Brain microvascular endothelial cell (primary cell): ENCODE results near the gene IL24.
"Not testable (repeated sequence)": the region's sequence is repeated elsewhere in the genome, so short reads cannot be mapped to it uniquely, and the experiment has no call there.

Experiments used
- DNase-seq: peaks from one replicate; pipeline ENCODE4 v3.0.0-alpha.2; 2020
- H3K27ac ChIP-seq: fragments of 250-450 bp; sonication (Bioruptor Pico); 2 replicates; pipeline ENCODE4 v1.5.1; 2020; ENCODE audit warnings: mild to moderate bottlenecking, moderate library complexity
- H3K27me3 ChIP-seq: fragments of 250-450 bp; sonication (Bioruptor Pico); replicated peaks from 2 replicates; pipeline ENCODE4 v1.5.1; 2020; ENCODE audit warnings: mild to moderate bottlenecking
- H3K36me3 ChIP-seq: fragments of 250-450 bp; sonication (Bioruptor Pico); replicated peaks from 2 replicates; pipeline ENCODE4 v1.5.1; 2020; ENCODE audit warnings: mild to moderate bottlenecking
- H3K4me3 ChIP-seq: 2 replicates; pipeline ENCODE4 v1.5.1; 2011; ENCODE audit warnings: low read depth, mild to moderate bottlenecking, control low read depth, low read length, moderate library complexity
- in situ Hi-C: cut with HindIII; loops from 2 replicates; pipeline ENCODE4 v1.10.0; 2017; ENCODE audit warnings: low sequenced_read_pairs, low pct_ligation_motif_present
- TF ChIP-seq, protein P1 (sequence below): IDR thresholded peaks from 2 replicates; pipeline ENCODE4 v1.5.1; 2011; ENCODE audit warnings: low read depth, mild to moderate bottlenecking, moderate library complexity, low read length, control low read depth, inconsistent platforms; ENCODE audit errors: missing control alignments

IL24 gene

DNA sequence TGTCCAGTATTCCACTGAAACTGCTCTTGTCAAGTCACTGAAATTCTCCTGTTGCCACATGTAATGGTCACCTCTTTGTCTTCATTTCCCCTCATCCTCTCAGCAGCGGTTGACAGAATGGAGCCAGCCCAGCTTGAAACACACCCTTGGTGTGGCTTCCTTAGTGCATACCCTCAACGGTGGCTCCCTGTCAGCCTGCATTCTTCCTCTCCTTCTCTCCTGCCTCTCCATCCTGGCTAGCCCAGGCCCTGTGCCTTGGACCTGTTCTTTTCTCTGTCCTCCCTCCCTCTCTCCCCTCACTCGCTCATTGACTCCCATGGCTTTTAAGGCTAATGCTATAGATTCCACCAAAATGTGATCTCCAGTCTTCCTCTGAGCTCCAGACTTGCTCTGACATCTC is 20.8 kb downstream of the IL24 start:
- Histone ChIP-seq H3K36me3 (no peaks in the 10 kb centered on the region), H3K4me3 (no peak overlapping the region), H3K27me3 (peaks cover 7% of the 10 kb centered on the region), H3K27ac (no peak overlapping the region)
- TF ChIP-seq, protein P1, sequence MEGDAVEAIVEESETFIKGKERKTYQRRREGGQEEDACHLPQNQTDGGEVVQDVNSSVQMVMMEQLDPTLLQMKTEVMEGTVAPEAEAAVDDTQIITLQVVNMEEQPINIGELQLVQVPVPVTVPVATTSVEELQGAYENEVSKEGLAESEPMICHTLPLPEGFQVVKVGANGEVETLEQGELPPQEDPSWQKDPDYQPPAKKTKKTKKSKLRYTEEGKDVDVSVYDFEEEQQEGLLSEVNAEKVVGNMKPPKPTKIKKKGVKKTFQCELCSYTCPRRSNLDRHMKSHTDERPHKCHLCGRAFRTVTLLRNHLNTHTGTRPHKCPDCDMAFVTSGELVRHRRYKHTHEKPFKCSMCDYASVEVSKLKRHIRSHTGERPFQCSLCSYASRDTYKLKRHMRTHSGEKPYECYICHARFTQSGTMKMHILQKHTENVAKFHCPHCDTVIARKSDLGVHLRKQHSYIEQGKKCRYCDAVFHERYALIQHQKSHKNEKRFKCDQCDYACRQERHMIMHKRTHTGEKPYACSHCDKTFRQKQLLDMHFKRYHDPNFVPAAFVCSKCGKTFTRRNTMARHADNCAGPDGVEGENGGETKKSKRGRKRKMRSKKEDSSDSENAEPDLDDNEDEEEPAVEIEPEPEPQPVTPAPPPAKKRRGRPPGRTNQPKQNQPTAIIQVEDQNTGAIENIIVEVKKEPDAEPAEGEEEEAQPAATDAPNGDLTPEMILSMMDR, result no peak
- in situ Hi-C loops, result no loop called here
- no peak for DNase-seq

- DNase-seq, result no peak
- Histone ChIP-seq H3K4me3 (no peak within 1 kb of the TSS), H3K27ac (no peak within 1 kb of the TSS)
Measured at GRCh38 chr1:206921772-206922265, 24.6 kb downstream of the IL24 start, which contains the start of gene FCMR. Gene FCMR (minus strand): TSS chr1:206921941. CDS start chr1:206921854, 87 bp downstream.

GRCh38 chr1:206922524-206922923 is 25.3 kb downstream of the IL24 start:
- TF ChIP-seq, protein P1, result no peak
- no peak for DNase-seq
- in situ Hi-C loops, result no loop called here
- no peak overlapping the region for H3K4me3 ChIP-seq
- H3K36me3 ChIP-seq, result no peaks in the 10 kb centered on the region
- no peak overlapping the region for H3K27ac ChIP-seq
- H3K27me3 ChIP-seq, result peaks cover 1% of the 10 kb centered on the region

More at GRCh38 chr1:206921772-206922265, 24.6 kb downstream of the IL24 start, which contains the start of gene FCMR:
- Histone ChIP-seq H3K36me3 (no peaks in the 10 kb centered on the region), H3K27me3 (peaks cover 1% of the 10 kb centered on the region)
- TF ChIP-seq, protein P1, result no peak
- in situ Hi-C loops, result no loop called here

GRCh38 chr1:206923009-206923960 is 26.0 kb downstream of the IL24 start:
- TF ChIP-seq, protein P1, result no peak
- no peak for DNase-seq
- in situ Hi-C loops, result no loop called here
- H3K27ac ChIP-seq, result no peak overlapping the region
- H3K36me3 ChIP-seq, result no peaks in the 10 kb centered on the region
- H3K4me3 ChIP-seq, result no peak overlapping the region
- no peaks in the 10 kb centered on the region for H3K27me3 ChIP-seq

- DNase-seq, in situ Hi-C loops, H3K27ac ChIP-seq, H3K27me3 ChIP-seq, H3K4me3 ChIP-seq, H3K36me3 ChIP-seq: not testable (repeated sequence)
Measured at GRCh38 chr1:206923961-206924557, 26.8 kb downstream of the IL24 start.

DNA sequence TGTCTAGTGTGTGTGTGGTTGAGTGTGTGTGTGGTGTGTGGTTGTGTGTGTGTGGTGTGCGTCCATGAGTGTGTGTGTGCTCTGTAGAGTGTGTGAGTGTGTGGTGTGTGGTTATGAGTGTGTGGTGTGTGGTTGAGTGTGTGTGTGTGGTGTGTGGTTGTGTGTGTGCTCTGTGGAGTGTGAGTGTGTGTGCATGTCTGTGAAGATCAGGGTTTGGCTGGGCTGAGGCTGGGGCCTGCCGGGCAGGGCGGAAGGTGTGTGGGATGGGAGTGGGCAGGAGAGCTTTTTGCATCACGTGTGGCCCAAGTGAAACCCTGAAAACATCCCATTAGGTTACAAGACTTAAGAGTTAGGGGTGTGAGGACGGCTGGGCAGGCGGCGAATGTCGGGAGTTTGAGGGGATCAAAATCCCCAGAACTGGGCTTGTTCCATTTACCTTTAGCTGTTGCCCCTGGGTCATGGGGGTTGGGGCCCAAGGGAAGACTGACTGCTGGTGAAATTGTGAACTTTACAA is 27.4 kb downstream of the IL24 start:
- Histone ChIP-seq H3K27ac (no peak overlapping the region), H3K4me3 (no peak overlapping the region), H3K27me3 (no peaks in the 10 kb centered on the region), H3K36me3 (no peaks in the 10 kb centered on the region)
- DNase-seq, result no peak
- TF ChIP-seq, protein P1, result no peak
- in situ Hi-C loops, result no loop called here
